Activated CD4-positive, alpha-beta T cell treated with anti-CD3 and anti-CD28 coated beads for 36 hours (primary cell): ENCODE data around the gene NRP1. TPM values are rescaled to one million over a fixed set of nuclear protein-coding genes. Genes with fewer than 3 reads are reported as not detected.
"Not testable (repeated sequence)": the region's sequence is repeated elsewhere in the genome, so short reads cannot be mapped to it uniquely, and the experiment has no call there.

Source experiments
- ATAC-seq: fragments of 200-7000 bp; cut with Tn5 transposase; one replicate; pipeline ENCODE4 v1.10.0; 2021; ENCODE audit warnings: mild to moderate bottlenecking, moderate library complexity
- CTCF ChIA-PET: fragments of 350-600 bp; sonication (Branson Sonifier 250); formaldehyde crosslinking; loops from one replicate; lab custom pipeline; 2021; ENCODE audit warnings: antibody characterized with exemption; lab: Charles Lee
- POLR2A ChIA-PET: fragments of 350-600 bp; sonication (Branson Sonifier 250); formaldehyde crosslinking; loops from one replicate; lab custom pipeline; 2021; ENCODE audit warnings: antibody characterized with exemption, inconsistent platforms; lab: Charles Lee
- DNase-seq: peaks from one replicate; pipeline ENCODE4 v3.0.0-alpha.2; 2020
- H3K27ac Mint-ChIP-seq: one replicate; pipeline ENCODE4 v1.8.0; 2021; ENCODE audit warnings: mixed read lengths
- H3K27me3 Mint-ChIP-seq: one replicate; pipeline ENCODE4 v1.8.0; 2021; ENCODE audit warnings: mixed read lengths
- H3K36me3 Mint-ChIP-seq: one replicate; pipeline ENCODE4 v1.8.0; 2021; ENCODE audit warnings: low read depth, mixed read lengths
- H3K4me1 Mint-ChIP-seq: one replicate; pipeline ENCODE4 v1.8.0; 2021; ENCODE audit warnings: mixed read lengths
- H3K4me3 Mint-ChIP-seq: one replicate; pipeline ENCODE4 v1.8.0; 2021; ENCODE audit warnings: mild to moderate bottlenecking, moderate library complexity, mixed read lengths
- H3K9me3 Mint-ChIP-seq: one replicate; pipeline ENCODE4 v1.8.0; 2021; ENCODE audit warnings: low read depth, mixed read lengths
- intact Hi-C, 2 experiments: fragments of 100-400 bp; cut with DNase I in 1 of 2; cut with micrococcal nuclease in 1 of 2; formaldehyde crosslinking; loops; one replicate each; pipeline versions ENCODE4 v1.14.2 to v1.15.1; 2022 to 2024; cut with DNase I, micrococcal nuclease
- total RNA-seq, 2 experiments: library from RNA; stranded (reverse); gene quantifications; one replicate each; pipeline ENCODE4 v1.2.3, GENCODE V29; 2021

Gene NRP1
- total RNA-seq, 2 experiments from 2014 or later: 0.21 to 0.44 TPM

DNA sequence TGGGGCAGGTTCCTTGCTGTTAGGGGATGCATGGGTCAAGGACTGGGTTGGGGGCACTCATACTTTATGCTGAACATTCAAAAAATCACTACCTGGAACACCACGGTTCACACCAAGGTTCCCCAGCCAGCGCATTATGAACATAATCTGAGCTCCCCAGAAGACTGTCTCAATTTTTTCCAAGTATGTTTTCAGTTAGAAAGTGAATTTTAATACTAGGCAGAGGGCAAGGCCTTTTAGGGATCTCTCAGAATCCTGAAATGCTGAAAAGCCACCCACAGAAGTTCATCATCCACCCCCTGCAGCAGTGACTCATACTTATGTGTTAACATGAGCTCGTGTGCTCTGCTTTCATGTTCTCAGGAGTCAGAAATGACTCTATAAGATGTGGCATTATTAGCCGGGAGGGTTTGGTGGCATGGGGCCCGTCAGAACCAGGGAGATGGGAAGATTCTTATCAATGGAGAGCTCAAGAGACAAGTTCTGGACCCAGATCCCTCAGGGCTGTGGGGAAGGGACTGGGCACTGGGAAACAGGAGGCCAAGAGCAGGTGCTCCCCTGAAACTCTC is 191.2 kb downstream of the NRP1 start:
- peak; percentile 86 for ATAC-seq
- POLR2A ChIA-PET: interaction anchor here (0.7 to 1.3 kb wide), 6 partner anchors 9 to 27 kb away, joined by 3 to 9 read pairs (median 5); no protein-coding TSS in a partner anchor
- H3K27ac Mint-ChIP-seq: peak overlapping the region; percentile 75
- peaks cover 56% of the 10 kb centered on the region for H3K4me1 Mint-ChIP-seq
- H3K36me3 Mint-ChIP-seq: peaks cover 3% of the 10 kb centered on the region
- no peak overlapping the region for H3K4me3 Mint-ChIP-seq
- DNase-seq: peak; percentile 76
- peaks cover 6% of the 10 kb centered on the region for H3K9me3 Mint-ChIP-seq
- peaks cover 2% of the 10 kb centered on the region for H3K27me3 Mint-ChIP-seq
- intact Hi-C loops: loop anchor here (1.0 to 2.0 kb wide), 7 partner anchors 9 to 898 kb away; partner anchors contain the start of gene ITGB1 (in 1 of the 2)
- CTCF ChIA-PET: interaction anchor here (0.7 to 1.8 kb wide), 12 partner anchors 9 to 134 kb away, joined by 3 to 14 read pairs (median 4); no protein-coding TSS in a partner anchor

DNA sequence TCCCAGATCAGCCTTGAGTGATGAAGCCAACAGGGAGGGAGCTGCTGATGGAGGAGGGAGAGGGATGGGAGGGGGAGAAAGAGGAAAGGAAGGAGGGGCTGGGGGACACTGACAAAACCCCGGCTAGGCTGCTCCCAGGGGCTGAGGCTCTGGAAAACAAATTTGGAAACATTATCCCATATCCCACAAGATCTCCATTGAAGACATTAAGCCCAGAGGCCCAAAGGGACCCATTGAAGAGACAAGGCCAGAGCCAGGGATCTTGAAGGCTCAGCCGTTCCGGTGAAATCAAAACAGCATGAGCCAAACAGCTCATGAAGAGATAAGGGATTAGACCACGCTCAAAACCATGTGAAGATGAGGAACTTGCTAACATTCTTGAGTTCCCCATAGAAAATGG is 192.2 kb downstream of the NRP1 start:
- Mint-ChIP-seq H3K36me3 (no peaks in the 10 kb centered on the region), H3K4me1 (peaks cover 65% of the 10 kb centered on the region), H3K27me3 (peaks cover 2% of the 10 kb centered on the region), H3K9me3 (peaks cover 2% of the 10 kb centered on the region), H3K27ac (no peak overlapping the region), H3K4me3 (no peak overlapping the region)
- intact Hi-C loops: loop anchor here (2.0 kb wide), 2 partner anchors 183 to 897 kb away; partner anchors contain the start of gene ITGB1 (in 1 of the 2)
- POLR2A ChIA-PET: no interaction called here
- ATAC-seq: no peak
- DNase-seq: no peak
- CTCF ChIA-PET: interaction anchor here (1.0 to 1.8 kb wide), 5 partner anchors 8 to 51 kb away, joined by 3 to 14 read pairs (median 4); no protein-coding TSS in a partner anchor

DNA sequence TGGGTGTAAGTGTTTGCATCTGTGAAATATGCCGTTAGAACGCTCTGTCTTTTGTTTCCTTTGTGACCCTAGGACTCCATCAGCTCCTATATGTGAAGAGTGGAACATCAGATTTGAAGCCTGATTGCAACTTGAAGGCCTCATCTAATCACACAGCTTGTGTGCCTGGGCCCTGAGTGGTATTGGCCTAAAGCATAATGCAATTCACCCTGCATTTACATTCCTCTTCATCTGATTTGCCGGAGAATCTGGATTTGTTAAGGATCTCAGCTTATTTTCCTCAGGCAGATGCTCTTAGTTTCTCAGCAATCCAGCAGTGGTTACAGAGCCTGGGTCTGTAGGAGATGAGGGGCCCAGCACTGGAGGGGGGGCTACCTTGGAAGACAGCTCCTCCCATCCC is 193.2 kb downstream of the NRP1 start:
- no peak overlapping the region for H3K4me3 Mint-ChIP-seq
- H3K27me3 Mint-ChIP-seq: peaks cover 2% of the 10 kb centered on the region

DNA sequence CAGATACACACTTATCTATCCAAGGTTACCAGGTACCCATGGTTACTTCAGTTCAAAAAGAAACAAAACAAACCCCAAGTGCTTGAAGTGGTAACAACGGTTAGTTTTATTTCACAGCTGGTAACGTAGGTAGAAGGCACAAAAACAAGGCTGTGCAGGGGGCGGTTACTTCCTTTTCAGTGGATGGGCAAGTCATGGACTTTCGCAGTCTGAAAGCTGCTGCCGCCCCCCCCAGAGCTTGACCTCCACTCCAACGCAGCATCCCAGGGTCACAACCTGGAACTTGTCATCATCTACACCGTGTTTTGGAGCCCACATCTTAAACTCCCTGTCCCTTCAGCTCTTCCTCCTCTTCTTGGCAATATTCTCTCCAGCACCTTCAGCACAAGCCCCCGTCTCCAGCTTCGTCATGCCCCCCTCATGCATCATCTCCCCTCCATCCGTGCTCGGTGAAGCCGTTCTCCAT is 195.3 kb downstream of the NRP1 start:
- DNase-seq: peak; percentile 78
- Mint-ChIP-seq H3K4me3 (peak overlapping the region; percentile 40), H3K9me3 (no peaks in the 10 kb centered on the region), H3K36me3 (no peaks in the 10 kb centered on the region), H3K27ac (peak overlapping the region; percentile 81), H3K27me3 (peaks cover 2% of the 10 kb centered on the region), H3K4me1 (peaks cover 90% of the 10 kb centered on the region)
- peak; percentile 25 for ATAC-seq
- CTCF ChIA-PET: interaction anchor here (0.7 to 1.9 kb wide), 4 partner anchors 13 to 130 kb away, joined by 3 to 5 read pairs (median 4); no protein-coding TSS in a partner anchor
- POLR2A ChIA-PET: interaction anchor here (0.6 to 1.3 kb wide), 4 partner anchors 19 to 1878 kb away, joined by 3 to 10 read pairs (median 6); no protein-coding TSS in a partner anchor
- intact Hi-C loops: loop anchor here (1.0 to 10.0 kb wide), 9 partner anchors 19 to 1217 kb away; partner anchors contain the start of genes CCDC7 (in 2 of the 2) and ARHGAP12 (in 1 of the 2)

More for the DNA sequence above, 193.2 kb downstream of the NRP1 start:
- ChIA-PET CTCF (interaction anchor here (1.0 kb wide), 1 partner anchor 12 kb away, joined by 3 read pairs; no protein-coding TSS in a partner anchor), POLR2A (no interaction called here)
- ATAC-seq (no peak), DNase-seq (no peak)
- no peaks in the 10 kb centered on the region for H3K36me3 Mint-ChIP-seq
- no peak overlapping the region for H3K27ac Mint-ChIP-seq
- no peaks in the 10 kb centered on the region for H3K9me3 Mint-ChIP-seq
- H3K4me1 Mint-ChIP-seq: peaks cover 76% of the 10 kb centered on the region
- intact Hi-C loops: no loop called here

DNA sequence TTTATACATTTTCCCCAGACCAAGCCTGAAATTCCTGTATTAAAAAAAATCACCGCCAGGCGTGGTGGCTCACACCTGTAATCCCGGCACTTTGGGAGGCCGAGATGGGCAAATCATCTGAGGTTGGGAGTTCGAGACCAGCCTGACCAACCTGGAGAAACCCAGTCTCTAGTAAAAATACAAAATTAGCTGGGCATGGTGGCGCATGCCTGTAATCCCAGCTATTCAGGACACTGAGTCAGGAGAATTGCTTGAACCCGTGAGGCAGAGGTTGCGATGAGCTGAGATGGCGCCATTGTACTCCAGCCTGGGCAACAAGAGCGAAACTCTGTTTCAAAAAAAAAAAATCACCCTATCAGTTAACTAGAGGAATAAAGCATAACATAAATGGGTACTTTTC is 195.8 kb downstream of the NRP1 start:
- not testable (repeated sequence) for H3K27me3 Mint-ChIP-seq, H3K4me3 Mint-ChIP-seq, ATAC-seq, H3K27ac Mint-ChIP-seq, DNase-seq, H3K9me3 Mint-ChIP-seq, H3K36me3 Mint-ChIP-seq
- intact Hi-C loops: loop anchor here (1.0 to 10.0 kb wide), 9 partner anchors 18 to 1216 kb away; partner anchors contain the start of genes CCDC7 (in 2 of the 2) and ARHGAP12 (in 1 of the 2)
- H3K4me1 Mint-ChIP-seq: peaks cover 92% of the 10 kb centered on the region
- ChIA-PET CTCF (interaction anchor here (0.7 to 1.9 kb wide), 5 partner anchors 12 to 130 kb away, joined by 3 to 5 read pairs (median 3); no protein-coding TSS in a partner anchor), POLR2A (interaction anchor here (0.6 to 1.3 kb wide), 4 partner anchors 18 to 1879 kb away, joined by 3 to 10 read pairs (median 6); no protein-coding TSS in a partner anchor)

DNA sequence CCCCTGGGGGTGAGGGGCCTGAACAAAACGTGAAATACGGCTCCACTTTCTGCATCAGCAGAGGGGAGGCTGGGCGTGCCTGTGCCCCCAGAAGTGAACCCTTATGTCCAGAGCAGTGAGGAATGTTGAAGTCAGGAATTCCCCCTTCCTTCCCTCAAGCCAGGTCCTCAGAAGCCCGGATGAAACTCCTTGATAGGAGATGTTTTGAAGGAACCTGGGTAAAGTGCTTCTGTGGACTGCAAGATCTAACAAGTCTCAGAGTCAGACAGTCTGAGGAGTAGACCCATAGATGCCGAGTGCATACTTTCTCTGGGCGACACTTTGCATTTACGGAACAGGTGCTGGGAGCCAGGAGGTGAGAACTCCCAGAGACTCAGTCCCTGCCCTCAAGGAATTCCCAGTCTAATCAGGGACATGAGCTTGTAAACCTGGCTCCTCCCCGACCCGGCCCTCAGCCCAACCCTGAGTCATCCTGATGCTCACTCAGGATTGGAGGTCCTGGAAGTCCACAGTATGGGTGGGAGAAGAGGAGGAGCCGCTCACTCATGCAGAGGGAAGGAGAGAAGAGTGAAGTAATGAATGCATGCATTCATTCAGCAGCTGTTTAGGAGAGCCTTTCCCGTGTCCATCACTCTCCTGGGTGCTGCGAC is 197.0 kb downstream of the NRP1 start:
- CTCF ChIA-PET: interaction anchor here (0.8 to 1.9 kb wide), 5 partner anchors 16 to 129 kb away, joined by 3 to 5 read pairs (median 4); no protein-coding TSS in a partner anchor
- H3K4me1 Mint-ChIP-seq: peaks cover 92% of the 10 kb centered on the region
- no peak for DNase-seq
- H3K9me3 Mint-ChIP-seq: no peaks in the 10 kb centered on the region
- ATAC-seq: no peak
- no peaks in the 10 kb centered on the region for H3K36me3 Mint-ChIP-seq
- peak overlapping the region; percentile 71 for H3K27ac Mint-ChIP-seq
- intact Hi-C loops: loop anchor here (2.0 to 10.0 kb wide), 9 partner anchors 115 to 1215 kb away; partner anchors contain the start of genes CCDC7 (in 2 of the 2) and ARHGAP12 (in 1 of the 2)
- no peak overlapping the region for H3K4me3 Mint-ChIP-seq
- POLR2A ChIA-PET: interaction anchor here (0.5 to 1.0 kb wide), 3 partner anchors 17 to 841 kb away, joined by 3 to 6 read pairs (median 4); no protein-coding TSS in a partner anchor
- peaks cover 2% of the 10 kb centered on the region for H3K27me3 Mint-ChIP-seq

DNA sequence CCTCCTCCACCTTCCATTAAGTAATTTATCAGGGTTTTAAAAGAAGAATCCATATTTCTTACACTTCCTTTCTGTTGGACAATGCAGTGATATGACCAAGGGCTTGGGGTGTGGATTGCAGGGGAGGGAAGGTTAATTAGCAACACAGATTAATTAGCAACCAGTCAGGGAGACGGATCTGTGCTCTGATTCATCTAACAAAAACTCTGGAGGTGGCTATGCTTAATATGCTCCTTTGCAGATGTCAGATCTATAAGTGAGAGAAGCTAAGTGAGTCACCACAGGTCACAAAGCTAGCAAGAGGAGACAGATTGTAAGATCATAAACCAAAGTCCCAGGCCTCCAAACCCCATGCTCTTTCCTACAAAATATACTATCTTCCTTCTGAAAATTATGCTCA is 197.7 kb downstream of the NRP1 start:
- Mint-ChIP-seq H3K27me3 (peaks cover 2% of the 10 kb centered on the region), H3K4me3 (no peak overlapping the region), H3K36me3 (no peaks in the 10 kb centered on the region), H3K9me3 (no peaks in the 10 kb centered on the region), H3K4me1 (peaks cover 93% of the 10 kb centered on the region), H3K27ac (peak overlapping the region; percentile 71)
- CTCF ChIA-PET: interaction anchor here (1.2 to 1.4 kb wide), 2 partner anchors 17 to 56 kb away, joined by 4 to 5 read pairs; no protein-coding TSS in a partner anchor
- POLR2A ChIA-PET: interaction anchor here (0.5 to 1.0 kb wide), 3 partner anchors 16 to 840 kb away, joined by 3 to 6 read pairs (median 4); no protein-coding TSS in a partner anchor
- peak; percentile 38 for DNase-seq
- ATAC-seq: peak; percentile 64
- intact Hi-C loops: loop anchor here (2.0 to 10.0 kb wide), 9 partner anchors 116 to 1214 kb away; partner anchors contain the start of genes CCDC7 (in 2 of the 2) and ARHGAP12 (in 1 of the 2)

DNA sequence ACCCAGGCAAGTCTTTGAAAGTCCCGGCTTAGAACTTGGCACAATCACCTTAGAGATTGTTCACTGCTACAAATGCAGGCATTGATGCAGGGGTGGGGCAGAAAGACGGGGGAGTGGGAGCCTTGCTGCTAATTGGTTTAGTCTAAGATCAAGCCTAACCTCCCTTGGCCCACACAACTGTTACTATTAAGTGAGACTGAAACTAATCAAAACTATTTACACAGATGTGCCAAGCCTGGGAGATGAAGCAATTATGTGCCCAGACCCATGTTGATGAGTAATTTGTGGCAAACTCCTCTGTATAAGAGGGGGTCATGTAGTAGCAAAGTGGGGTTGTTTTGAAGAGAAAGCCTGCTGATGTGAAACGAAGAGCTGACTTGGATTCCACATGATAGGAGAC is 198.2 kb downstream of the NRP1 start:
- CTCF ChIA-PET: interaction anchor here (1.2 to 3.6 kb wide), 4 partner anchors 10 to 127 kb away, joined by 4 to 18 read pairs (median 8); no protein-coding TSS in a partner anchor
- H3K27ac Mint-ChIP-seq: peak overlapping the region; percentile 61
- intact Hi-C loops: loop anchor here (2.0 to 10.0 kb wide), 9 partner anchors 116 to 1214 kb away; partner anchors contain the start of genes CCDC7 (in 2 of the 2) and ARHGAP12 (in 1 of the 2)
- no peak overlapping the region for H3K4me3 Mint-ChIP-seq
- ATAC-seq (peak; percentile 5), DNase-seq (peak; percentile 44)
- POLR2A ChIA-PET: interaction anchor here (0.6 to 1.0 kb wide), 2 partner anchors 177 to 1095 kb away, joined by 3 to 6 read pairs; no protein-coding TSS in a partner anchor
- no peaks in the 10 kb centered on the region for H3K9me3 Mint-ChIP-seq
- no peaks in the 10 kb centered on the region for H3K36me3 Mint-ChIP-seq
- peaks cover 2% of the 10 kb centered on the region for H3K27me3 Mint-ChIP-seq
- H3K4me1 Mint-ChIP-seq: peaks cover 95% of the 10 kb centered on the region

DNA sequence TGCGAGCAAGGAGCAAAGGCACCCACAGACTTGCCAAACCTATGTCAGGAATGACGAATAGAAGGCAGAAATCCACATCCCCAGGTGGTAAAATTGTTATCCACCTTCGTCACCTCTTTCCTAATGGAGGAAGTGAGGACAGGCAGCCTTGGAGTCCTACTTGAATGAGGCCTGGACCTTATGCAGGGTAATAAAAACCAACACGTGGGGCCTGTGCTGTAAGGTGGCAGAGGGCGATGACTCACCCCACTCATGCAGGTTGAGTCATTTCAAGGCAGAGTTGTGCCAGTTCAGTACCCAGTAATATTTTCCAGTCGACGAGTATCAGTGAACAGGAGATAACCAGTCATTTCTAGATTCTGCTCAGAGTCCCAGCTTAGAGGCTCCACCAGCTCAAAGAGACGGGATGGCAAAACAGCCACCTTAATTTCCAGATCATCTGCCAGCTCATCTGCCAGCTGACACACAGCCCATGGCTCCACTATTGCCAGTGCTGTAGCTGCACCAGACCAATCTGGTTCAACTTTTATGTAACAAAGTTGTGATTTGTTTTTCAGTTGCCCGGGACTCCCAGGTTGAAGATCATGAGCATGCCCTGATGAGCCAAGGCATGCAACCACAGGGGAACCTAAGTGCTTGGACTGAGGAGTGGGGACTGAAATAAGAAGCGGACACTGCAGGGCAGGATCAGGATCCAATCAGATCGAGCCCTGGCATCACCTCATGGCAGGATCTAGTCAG is 200.3 kb downstream of the NRP1 start:
- ChIA-PET CTCF (interaction anchor here (0.8 to 3.6 kb wide), 10 partner anchors 8 to 153 kb away, joined by 4 to 18 read pairs (median 9); no protein-coding TSS in a partner anchor), POLR2A (interaction anchor here (0.6 to 2.6 kb wide), 4 partner anchors 9 to 170 kb away, joined by 3 to 9 read pairs (median 6); no protein-coding TSS in a partner anchor)

More for the DNA sequence above, 200.3 kb downstream of the NRP1 start:
- DNase-seq (peak; percentile 89), ATAC-seq (peak; percentile 77)
- Mint-ChIP-seq H3K9me3 (no peaks in the 10 kb centered on the region), H3K36me3 (no peaks in the 10 kb centered on the region), H3K27ac (peak overlapping the region; percentile 83), H3K4me1 (peaks cover 83% of the 10 kb centered on the region), H3K27me3 (no peaks in the 10 kb centered on the region), H3K4me3 (peak overlapping the region; percentile 25)
- intact Hi-C loops: loop anchor here (1.0 to 10.0 kb wide), 13 partner anchors 9 to 1209 kb away; partner anchors contain the start of genes ARHGAP12 (in 1 of the 2), CCDC7 (in 1 of the 2) and ITGB1 (in 1 of the 2)
